ENCODE measurements around the gene CREB3L2. TPM values are rescaled to one million over a fixed set of nuclear protein-coding genes. Genes with fewer than 3 reads are reported as not detected.
"Not testable (repeated sequence)": the region's sequence is repeated elsewhere in the genome, so short reads cannot be mapped to it uniquely, and the experiment has no call there.

The CREB3L2 gene
- total RNA-seq, 2 experiments from 2014 or later, result 22.7 to 79.0 TPM

DNA sequence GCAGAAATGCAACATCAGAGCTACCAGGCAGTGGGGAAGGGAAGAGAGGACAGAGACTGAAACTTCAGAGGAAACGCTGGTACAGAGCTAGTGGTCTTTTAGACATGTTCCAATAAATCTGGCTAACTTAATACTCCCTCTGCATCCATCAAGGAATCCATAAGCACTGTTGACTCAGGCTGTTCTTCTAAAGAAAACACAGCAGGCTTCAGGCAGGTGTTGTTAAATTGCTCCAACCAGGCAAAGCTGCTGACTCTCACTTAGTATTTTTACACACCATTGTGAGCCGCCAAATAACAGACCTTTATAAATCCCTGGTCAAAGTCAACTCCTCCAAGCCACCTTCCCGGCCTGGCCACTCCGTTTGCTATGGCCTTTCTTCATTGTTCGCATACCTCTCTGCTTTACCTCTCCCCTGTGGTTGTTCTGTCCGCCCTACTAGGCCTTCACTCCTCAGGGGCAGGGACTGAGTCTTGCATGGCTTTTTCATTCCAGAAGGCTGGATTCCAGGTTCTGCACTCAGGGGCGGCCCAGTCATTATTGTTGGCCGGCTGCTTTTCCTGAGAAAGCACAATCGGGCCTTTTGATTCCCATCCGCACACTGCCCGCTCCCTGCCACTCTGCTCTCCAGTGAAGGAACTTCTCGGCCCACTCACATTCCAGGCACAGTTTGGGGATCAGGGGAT, 18.4 kb downstream of the CREB3L2 start:
- no peak for TF ChIP-seq EZH2phosphoT487 (IDR thresholded peaks at IDR 0.05; ENCODE audit: borderline replicate concordance, low read depth, low read length)
- TF ChIP-seq, protein P1, sequence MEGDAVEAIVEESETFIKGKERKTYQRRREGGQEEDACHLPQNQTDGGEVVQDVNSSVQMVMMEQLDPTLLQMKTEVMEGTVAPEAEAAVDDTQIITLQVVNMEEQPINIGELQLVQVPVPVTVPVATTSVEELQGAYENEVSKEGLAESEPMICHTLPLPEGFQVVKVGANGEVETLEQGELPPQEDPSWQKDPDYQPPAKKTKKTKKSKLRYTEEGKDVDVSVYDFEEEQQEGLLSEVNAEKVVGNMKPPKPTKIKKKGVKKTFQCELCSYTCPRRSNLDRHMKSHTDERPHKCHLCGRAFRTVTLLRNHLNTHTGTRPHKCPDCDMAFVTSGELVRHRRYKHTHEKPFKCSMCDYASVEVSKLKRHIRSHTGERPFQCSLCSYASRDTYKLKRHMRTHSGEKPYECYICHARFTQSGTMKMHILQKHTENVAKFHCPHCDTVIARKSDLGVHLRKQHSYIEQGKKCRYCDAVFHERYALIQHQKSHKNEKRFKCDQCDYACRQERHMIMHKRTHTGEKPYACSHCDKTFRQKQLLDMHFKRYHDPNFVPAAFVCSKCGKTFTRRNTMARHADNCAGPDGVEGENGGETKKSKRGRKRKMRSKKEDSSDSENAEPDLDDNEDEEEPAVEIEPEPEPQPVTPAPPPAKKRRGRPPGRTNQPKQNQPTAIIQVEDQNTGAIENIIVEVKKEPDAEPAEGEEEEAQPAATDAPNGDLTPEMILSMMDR (conservative IDR thresholded peaks at IDR 0.05; ENCODE audit: low read length), result no peak
- peaks cover 27% of the 10 kb centered on the region for H3K9me3 ChIP-seq (ENCODE audit: low read length)
- no peak overlapping the region for H3K4me3 ChIP-seq (ENCODE audit: low read depth, low read length, poor library complexity, severe bottlenecking)
- H3K9me2 ChIP-seq (ENCODE audit: insufficient read depth, low read length), result no peaks in the 10 kb centered on the region
- intact Hi-C loops (cut with micrococcal nuclease; ENCODE audit: unreplicated experiment), result no loop called here
- no peak overlapping the region for H3K4me2 ChIP-seq (ENCODE audit: low read length)
- no peaks in the 10 kb centered on the region for H4K20me1 ChIP-seq (ENCODE audit: insufficient read depth, low read length)
- CTCF ChIA-PET (ENCODE audit: unreplicated experiment), result interaction anchor here (0.9 kb wide), 1 partner anchor 17 kb away, joined by 3 read pairs; no protein-coding TSS in a partner anchor
- POLR2A ChIA-PET, result interaction anchor here (1.1 to 1.8 kb wide), 4 partner anchors 15 to 20 kb away, joined by 3 to 27 read pairs (median 5); partner anchors contain the start of gene CREB3L2
- peaks cover 53% of the 10 kb centered on the region for H3K79me2 ChIP-seq (ENCODE audit: insufficient read depth, low read depth, low read length)
- no peak overlapping the region for H3K27ac ChIP-seq (ENCODE audit: low read depth, low read length, poor library complexity, severe bottlenecking)
- BruUV-seq (replicated peaks), result no TSS peak
- no peak overlapping the region for H2AFZ ChIP-seq (ENCODE audit: low read length)
- DNase-seq (ENCODE audit: low spot score), result no peak
- peaks cover 75% of the 10 kb centered on the region for H3K4me1 ChIP-seq (ENCODE audit: insufficient read depth, low read length, poor library complexity, severe bottlenecking)
- peaks cover 56% of the 10 kb centered on the region for H3K36me3 ChIP-seq (ENCODE audit: insufficient read depth, low read length)

DNA sequence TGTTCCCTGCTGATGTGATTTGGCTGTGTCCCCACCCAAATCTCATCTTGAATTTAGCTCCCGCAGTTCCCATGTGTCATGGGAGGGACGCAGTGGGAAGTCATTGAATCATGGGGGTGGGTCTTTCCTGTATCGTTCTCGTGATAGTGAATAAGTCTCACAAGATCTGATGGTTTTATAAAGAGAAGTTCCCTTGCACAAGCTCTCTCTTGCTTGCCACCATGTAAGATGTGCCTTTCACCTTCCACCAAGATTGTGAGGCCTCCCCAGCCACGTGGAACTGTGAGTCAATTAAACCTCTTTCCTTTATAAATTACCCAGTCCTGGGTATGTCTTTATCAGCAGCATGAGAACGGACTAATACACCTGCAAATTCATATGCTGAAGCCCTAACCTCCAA, 19.5 kb downstream of the CREB3L2 start:
- H4K20me1 ChIP-seq (ENCODE audit: insufficient read depth, low read length); H2AFZ ChIP-seq (ENCODE audit: low read length); BruUV-seq (replicated peaks); H3K9me2 ChIP-seq (ENCODE audit: insufficient read depth, low read length); intact Hi-C loops (cut with micrococcal nuclease; ENCODE audit: unreplicated experiment); H3K4me2 ChIP-seq (ENCODE audit: low read length); DNase-seq (ENCODE audit: low spot score): not testable (repeated sequence)
- Histone ChIP-seq H3K36me3 (ENCODE audit: insufficient read depth, low read length) (peaks cover 66% of the 10 kb centered on the region), H3K4me1 (ENCODE audit: insufficient read depth, low read length, poor library complexity, severe bottlenecking) (peaks cover 64% of the 10 kb centered on the region), H3K79me2 (ENCODE audit: insufficient read depth, low read depth, low read length) (peaks cover 47% of the 10 kb centered on the region), H3K27ac (ENCODE audit: low read depth, low read length, poor library complexity, severe bottlenecking) (peak overlapping the region; percentile 69), H3K4me3 (ENCODE audit: low read depth, low read length, poor library complexity, severe bottlenecking) (peak overlapping the region; percentile 40), H3K9me3 (ENCODE audit: low read length) (peaks cover 27% of the 10 kb centered on the region)
- POLR2A ChIA-PET, result interaction anchor here (0.9 to 5.3 kb wide), 8 partner anchors 10 to 61 kb away, joined by 3 to 65 read pairs (median 6); partner anchors contain the start of gene CREB3L2
- CTCF ChIA-PET (ENCODE audit: unreplicated experiment), result interaction anchor here (1.0 kb wide), 1 partner anchor 33 kb away, joined by 3 read pairs; no protein-coding TSS in a partner anchor

DNA sequence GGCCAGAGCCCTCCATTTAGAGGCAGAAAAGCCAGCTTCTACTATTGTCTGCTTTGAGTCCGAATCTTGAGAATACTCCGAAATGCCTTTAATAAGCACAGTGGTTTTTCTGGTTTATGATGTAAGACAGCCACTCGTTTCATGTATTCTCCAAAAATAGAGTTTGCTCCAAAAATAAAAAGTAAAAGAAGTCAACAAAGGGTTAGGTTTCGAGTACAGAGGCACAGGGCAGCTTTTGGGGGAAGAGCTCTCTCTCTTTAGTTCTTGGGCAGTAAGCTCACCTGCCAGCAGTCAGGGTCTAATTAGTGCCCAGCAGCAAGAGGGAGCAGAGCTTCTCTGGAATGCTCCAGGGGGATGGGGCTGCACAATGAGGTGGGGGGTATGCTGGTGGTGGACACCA, 20.2 kb downstream of the CREB3L2 start:
- CTCF ChIA-PET (ENCODE audit: unreplicated experiment), result interaction anchor here (0.6 to 1.1 kb wide), 3 partner anchors 17 to 42 kb away, joined by 3 to 4 read pairs (median 3); no protein-coding TSS in a partner anchor
- H2AFZ ChIP-seq (ENCODE audit: low read length), result no peak overlapping the region

More for the DNA sequence above, 20.2 kb downstream of the CREB3L2 start:
- Histone ChIP-seq H3K9me3 (ENCODE audit: low read length) (peaks cover 27% of the 10 kb centered on the region), H4K20me1 (ENCODE audit: insufficient read depth, low read length) (no peaks in the 10 kb centered on the region), H3K79me2 (ENCODE audit: insufficient read depth, low read depth, low read length) (peaks cover 45% of the 10 kb centered on the region), H3K9me2 (ENCODE audit: insufficient read depth, low read length) (no peaks in the 10 kb centered on the region), H3K4me2 (ENCODE audit: low read length) (peak overlapping the region; percentile 40), H3K36me3 (ENCODE audit: insufficient read depth, low read length) (peaks cover 70% of the 10 kb centered on the region), H3K4me3 (ENCODE audit: low read depth, low read length, poor library complexity, severe bottlenecking) (peak overlapping the region; percentile 40), H3K27ac (ENCODE audit: low read depth, low read length, poor library complexity, severe bottlenecking) (peak overlapping the region; percentile 69), H3K4me1 (ENCODE audit: insufficient read depth, low read length, poor library complexity, severe bottlenecking) (peaks cover 57% of the 10 kb centered on the region)
- POLR2A ChIA-PET, result interaction anchor here (0.9 to 5.3 kb wide), 8 partner anchors 10 to 75 kb away, joined by 3 to 65 read pairs (median 6); partner anchors contain the start of gene CREB3L2
- TF ChIP-seq, protein P1 (conservative IDR thresholded peaks at IDR 0.05; ENCODE audit: low read length), result no peak
- no peak for TF ChIP-seq EZH2phosphoT487 (IDR thresholded peaks at IDR 0.05; ENCODE audit: borderline replicate concordance, low read depth, low read length)
- intact Hi-C loops (cut with micrococcal nuclease; ENCODE audit: unreplicated experiment), result no loop called here
- no TSS peak for BruUV-seq (replicated peaks)
- peak; percentile 60 for DNase-seq (ENCODE audit: low spot score)

All from OCI-LY7 (cell line).